Measurements from ENCODE around the gene KDM5D. TPM values are rescaled to one million over a fixed set of nuclear protein-coding genes. Genes with fewer than 3 reads are reported as not detected.

Gene KDM5D
- total RNA-seq, 1 experiment from 2014 or later, result 11.9 TPM

DNA sequence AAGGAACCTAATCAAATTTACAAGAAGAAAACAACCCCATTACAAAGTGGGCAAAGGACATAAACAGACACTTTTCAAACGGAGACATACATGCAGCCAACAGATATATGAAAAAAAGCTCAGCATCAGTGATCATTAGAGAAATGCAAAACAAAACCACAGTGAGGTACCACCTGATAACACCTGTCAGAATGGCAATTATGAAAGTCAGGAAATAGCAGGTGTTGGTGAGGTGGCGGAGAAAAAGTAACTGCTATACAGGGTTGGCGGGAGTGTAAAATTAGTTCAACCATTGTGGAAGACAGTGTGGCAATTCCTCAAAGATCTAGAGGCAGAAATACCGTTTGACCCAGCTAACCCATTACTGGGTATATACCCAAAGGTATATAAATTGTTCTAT, 31.1 kb downstream of the KDM5D start:
- no peaks in the 10 kb centered on the region for H3K9me2 ChIP-seq (ENCODE audit: insufficient read depth)

DNA sequence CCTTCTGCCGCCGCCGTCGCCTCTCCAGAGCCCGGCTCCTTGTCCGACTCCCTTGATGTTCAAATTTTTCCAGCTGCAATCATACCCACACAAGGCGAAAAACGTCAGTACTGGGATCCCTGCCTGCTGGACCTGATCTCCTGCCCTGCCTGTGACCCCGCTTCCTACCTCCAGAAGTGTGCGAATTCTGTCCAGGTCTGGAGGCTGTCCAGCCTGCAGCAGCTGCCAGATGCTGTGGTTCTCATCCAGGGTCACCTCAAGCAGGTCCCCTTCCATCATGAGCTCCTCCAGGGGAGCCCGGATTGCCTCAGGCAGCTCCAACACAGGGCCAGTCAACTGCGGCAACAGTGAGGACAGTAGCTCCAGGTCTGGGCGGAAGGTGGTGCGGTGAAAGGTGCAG, 38.3 kb downstream of the KDM5D start:
- BruUV-seq (replicated peaks), result no TSS peak
- POLR2A ChIA-PET, result no interaction called here
- RAD21 ChIA-PET (ENCODE audit: low non-redundant PET in 1 of 2, low total read pairs in 2 of 2, uncharacterized antibody in 2 of 2, unreplicated experiment in 2 of 2), result no interaction called here
- TF ChIP-seq CBX3 (IDR thresholded peaks at IDR 0.05; ENCODE audit: low read depth) (no peak), TCF7L2 (IDR thresholded peaks at IDR 0.05; ENCODE audit: borderline replicate concordance, extremely low read depth, insufficient read depth, insufficient read length) (no peak), SIN3A (IDR thresholded peaks at IDR 0.05; ENCODE audit: low read depth) (no peak), ELF1 (IDR thresholded peaks at IDR 0.05; ENCODE audit: borderline replicate concordance, low read depth) (no peak), SRF (IDR thresholded peaks at IDR 0.05; ENCODE audit: low read depth) (no peak), EZH2 (IDR thresholded peaks at IDR 0.05) (no peak)
- TF ChIP-seq, protein P1, sequence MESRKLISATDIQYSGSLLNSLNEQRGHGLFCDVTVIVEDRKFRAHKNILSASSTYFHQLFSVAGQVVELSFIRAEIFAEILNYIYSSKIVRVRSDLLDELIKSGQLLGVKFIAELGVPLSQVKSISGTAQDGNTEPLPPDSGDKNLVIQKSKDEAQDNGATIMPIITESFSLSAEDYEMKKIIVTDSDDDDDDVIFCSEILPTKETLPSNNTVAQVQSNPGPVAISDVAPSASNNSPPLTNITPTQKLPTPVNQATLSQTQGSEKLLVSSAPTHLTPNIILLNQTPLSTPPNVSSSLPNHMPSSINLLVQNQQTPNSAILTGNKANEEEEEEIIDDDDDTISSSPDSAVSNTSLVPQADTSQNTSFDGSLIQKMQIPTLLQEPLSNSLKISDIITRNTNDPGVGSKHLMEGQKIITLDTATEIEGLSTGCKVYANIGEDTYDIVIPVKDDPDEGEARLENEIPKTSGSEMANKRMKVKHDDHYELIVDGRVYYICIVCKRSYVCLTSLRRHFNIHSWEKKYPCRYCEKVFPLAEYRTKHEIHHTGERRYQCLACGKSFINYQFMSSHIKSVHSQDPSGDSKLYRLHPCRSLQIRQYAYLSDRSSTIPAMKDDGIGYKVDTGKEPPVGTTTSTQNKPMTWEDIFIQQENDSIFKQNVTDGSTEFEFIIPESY (IDR thresholded peaks at IDR 0.05; ENCODE audit: extremely low read depth, insufficient replicate concordance, low read length), result no peak
- TF ChIP-seq, protein P2, sequence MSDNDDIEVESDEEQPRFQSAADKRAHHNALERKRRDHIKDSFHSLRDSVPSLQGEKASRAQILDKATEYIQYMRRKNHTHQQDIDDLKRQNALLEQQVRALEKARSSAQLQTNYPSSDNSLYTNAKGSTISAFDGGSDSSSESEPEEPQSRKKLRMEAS (IDR thresholded peaks at IDR 0.05), result no peak
- TF ChIP-seq, protein P3, sequence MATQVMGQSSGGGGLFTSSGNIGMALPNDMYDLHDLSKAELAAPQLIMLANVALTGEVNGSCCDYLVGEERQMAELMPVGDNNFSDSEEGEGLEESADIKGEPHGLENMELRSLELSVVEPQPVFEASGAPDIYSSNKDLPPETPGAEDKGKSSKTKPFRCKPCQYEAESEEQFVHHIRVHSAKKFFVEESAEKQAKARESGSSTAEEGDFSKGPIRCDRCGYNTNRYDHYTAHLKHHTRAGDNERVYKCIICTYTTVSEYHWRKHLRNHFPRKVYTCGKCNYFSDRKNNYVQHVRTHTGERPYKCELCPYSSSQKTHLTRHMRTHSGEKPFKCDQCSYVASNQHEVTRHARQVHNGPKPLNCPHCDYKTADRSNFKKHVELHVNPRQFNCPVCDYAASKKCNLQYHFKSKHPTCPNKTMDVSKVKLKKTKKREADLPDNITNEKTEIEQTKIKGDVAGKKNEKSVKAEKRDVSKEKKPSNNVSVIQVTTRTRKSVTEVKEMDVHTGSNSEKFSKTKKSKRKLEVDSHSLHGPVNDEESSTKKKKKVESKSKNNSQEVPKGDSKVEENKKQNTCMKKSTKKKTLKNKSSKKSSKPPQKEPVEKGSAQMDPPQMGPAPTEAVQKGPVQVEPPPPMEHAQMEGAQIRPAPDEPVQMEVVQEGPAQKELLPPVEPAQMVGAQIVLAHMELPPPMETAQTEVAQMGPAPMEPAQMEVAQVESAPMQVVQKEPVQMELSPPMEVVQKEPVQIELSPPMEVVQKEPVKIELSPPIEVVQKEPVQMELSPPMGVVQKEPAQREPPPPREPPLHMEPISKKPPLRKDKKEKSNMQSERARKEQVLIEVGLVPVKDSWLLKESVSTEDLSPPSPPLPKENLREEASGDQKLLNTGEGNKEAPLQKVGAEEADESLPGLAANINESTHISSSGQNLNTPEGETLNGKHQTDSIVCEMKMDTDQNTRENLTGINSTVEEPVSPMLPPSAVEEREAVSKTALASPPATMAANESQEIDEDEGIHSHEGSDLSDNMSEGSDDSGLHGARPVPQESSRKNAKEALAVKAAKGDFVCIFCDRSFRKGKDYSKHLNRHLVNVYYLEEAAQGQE (IDR thresholded peaks at IDR 0.05; ENCODE audit: low read depth), result no peak
- TF ChIP-seq, protein P4, sequence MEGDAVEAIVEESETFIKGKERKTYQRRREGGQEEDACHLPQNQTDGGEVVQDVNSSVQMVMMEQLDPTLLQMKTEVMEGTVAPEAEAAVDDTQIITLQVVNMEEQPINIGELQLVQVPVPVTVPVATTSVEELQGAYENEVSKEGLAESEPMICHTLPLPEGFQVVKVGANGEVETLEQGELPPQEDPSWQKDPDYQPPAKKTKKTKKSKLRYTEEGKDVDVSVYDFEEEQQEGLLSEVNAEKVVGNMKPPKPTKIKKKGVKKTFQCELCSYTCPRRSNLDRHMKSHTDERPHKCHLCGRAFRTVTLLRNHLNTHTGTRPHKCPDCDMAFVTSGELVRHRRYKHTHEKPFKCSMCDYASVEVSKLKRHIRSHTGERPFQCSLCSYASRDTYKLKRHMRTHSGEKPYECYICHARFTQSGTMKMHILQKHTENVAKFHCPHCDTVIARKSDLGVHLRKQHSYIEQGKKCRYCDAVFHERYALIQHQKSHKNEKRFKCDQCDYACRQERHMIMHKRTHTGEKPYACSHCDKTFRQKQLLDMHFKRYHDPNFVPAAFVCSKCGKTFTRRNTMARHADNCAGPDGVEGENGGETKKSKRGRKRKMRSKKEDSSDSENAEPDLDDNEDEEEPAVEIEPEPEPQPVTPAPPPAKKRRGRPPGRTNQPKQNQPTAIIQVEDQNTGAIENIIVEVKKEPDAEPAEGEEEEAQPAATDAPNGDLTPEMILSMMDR (IDR thresholded peaks at IDR 0.05 in 2 of 3, conservative IDR thresholded peaks at IDR 0.05 in 1 of 3; ENCODE audit: borderline replicate concordance in 1 of 3, insufficient read depth in 1 of 3, low read depth in 2 of 3, low read length in 2 of 3), result no peak

More for the DNA sequence above, 31.1 kb downstream of the KDM5D start:
- Histone ChIP-seq H3K27ac (ENCODE audit: low read depth, low read length) (no peak overlapping the region), H4K20me1 (ENCODE audit: insufficient read depth) (no peaks in the 10 kb centered on the region), H3K27me3 (ENCODE audit: insufficient read depth, low read length) (no peaks in the 10 kb centered on the region), H3K9me3 (ENCODE audit: control insufficient read depth in 1 of 2, insufficient read depth in 1 of 2, low read depth in 1 of 2, low read length in 2 of 2) (no peaks in the 10 kb centered on the region), H3K79me2 (ENCODE audit: insufficient read depth, low read length) (no peaks in the 10 kb centered on the region), H2AFZ (ENCODE audit: low read depth, low read length, poor library complexity, severe bottlenecking) (no peak overlapping the region), H3K4me2 (ENCODE audit: low read length) (no peak overlapping the region), H3K4me3 (replicated peaks in 1 of 2; ENCODE audit: low read depth in 1 of 2, low read length in 2 of 2) (no peak overlapping the region), H3K36me3 (ENCODE audit: control insufficient read depth in 1 of 2, insufficient read depth in 2 of 2, low read length in 2 of 2) (no peaks in the 10 kb centered on the region), H3K4me1 (ENCODE audit: control insufficient read depth in 1 of 2, insufficient read depth in 2 of 2, low read length in 2 of 2) (no peaks in the 10 kb centered on the region), H3K9ac (ENCODE audit: low read length) (no peak overlapping the region)
- no peak for TF ChIP-seq POLR2AphosphoS5 (IDR thresholded peaks at IDR 0.05; ENCODE audit: low read depth, low read length)
- TF ChIP-seq, protein P2 (IDR thresholded peaks at IDR 0.05), result no peak
- no peak for TF ChIP-seq FOSL1 (IDR thresholded peaks at IDR 0.05; ENCODE audit: low read depth)
- TF ChIP-seq POLR2A (IDR thresholded peaks at IDR 0.05; ENCODE audit: borderline replicate concordance, extremely low read depth, insufficient read depth, insufficient read length), result no peak
- no peak for TF ChIP-seq ELF1 (IDR thresholded peaks at IDR 0.05; ENCODE audit: borderline replicate concordance, low read depth)
- ChIA-PET POLR2A (no interaction called here), RAD21 (ENCODE audit: low non-redundant PET in 1 of 2, low total read pairs in 2 of 2, uncharacterized antibody in 2 of 2, unreplicated experiment in 2 of 2) (no interaction called here), CTCF (no interaction called here)
- no TSS peak for BruUV-seq (replicated peaks)
- intact Hi-C loops (cut with micrococcal nuclease), result no loop called here
- no peak for ATAC-seq
- no peak for DNase-seq (ENCODE audit: low read depth, low spot score)

More for the DNA sequence above, 38.3 kb downstream of the KDM5D start:
- H3K9me2 ChIP-seq (ENCODE audit: insufficient read depth), result no peaks in the 10 kb centered on the region
- DNase-seq (ENCODE audit: low read depth, low spot score), result no peak
- H3K4me1 ChIP-seq (ENCODE audit: control insufficient read depth in 1 of 2, insufficient read depth in 2 of 2, low read length in 2 of 2), result no peaks in the 10 kb centered on the region
- no peak overlapping the region for H3K27ac ChIP-seq (ENCODE audit: low read depth, low read length)
- no peak overlapping the region for H2AFZ ChIP-seq (ENCODE audit: low read depth, low read length, poor library complexity, severe bottlenecking)
- H3K9ac ChIP-seq (ENCODE audit: low read length), result no peak overlapping the region
- no peaks in the 10 kb centered on the region for H3K27me3 ChIP-seq (ENCODE audit: insufficient read depth, low read length)
- no peaks in the 10 kb centered on the region for H4K20me1 ChIP-seq (ENCODE audit: insufficient read depth)
- intact Hi-C loops (cut with micrococcal nuclease), result no loop called here
- CTCF ChIA-PET, result no interaction called here
- no peaks in the 10 kb centered on the region for H3K36me3 ChIP-seq (ENCODE audit: control insufficient read depth in 1 of 2, insufficient read depth in 2 of 2, low read length in 2 of 2)
- ATAC-seq, result no peak
- no peaks in the 10 kb centered on the region for H3K79me2 ChIP-seq (ENCODE audit: insufficient read depth, low read length)
- no peak overlapping the region for H3K4me2 ChIP-seq (ENCODE audit: low read length)
- no peak overlapping the region for H3K4me3 ChIP-seq (replicated peaks in 1 of 2; ENCODE audit: low read depth in 1 of 2, low read length in 2 of 2)
- H3K9me3 ChIP-seq (ENCODE audit: control insufficient read depth in 1 of 2, insufficient read depth in 1 of 2, low read depth in 1 of 2, low read length in 2 of 2), result no peaks in the 10 kb centered on the region

All from HCT116 (cell line).